SH-SY5Y (cell line): ENCODE measurements around the gene CARS1.

Experiments
- GATA2 ChIP-seq: IDR thresholded peaks from 2 replicates; pipeline ENCODE4 v1.6.1; 2011; ENCODE audit warnings: mild to moderate bottlenecking, low read depth, low read length
- GATA3 ChIP-seq: IDR thresholded peaks from 2 replicates; pipeline ENCODE4 v1.6.1; 2011; ENCODE audit warnings: low read depth, mild to moderate bottlenecking, low read length, moderate library complexity

- TF ChIP-seq GATA2 (no peak), GATA3 (no peak)
These were observed 44.9 kb upstream of the CARS1 start for GRCh38 chr11:3101921-3102640.
